Tibial nerve (tissue), 4 donors: ENCODE data around the gene NAP1L4.

Source experiments
- CTCF ChIP-seq, 5 experiments: fragments of 200-600 bp in 3 of 5; fragments of 450-650 bp in 2 of 5; sonication (generic) in 3 of 5; IDR thresholded peaks; one replicate each; pipeline ENCODE4 v1.5.1; 2016 to 2019; ENCODE audit warnings: antibody characterized with exemption in 5 of 5, mild to moderate bottlenecking in 3 of 5, moderate library complexity in 2 of 5
- EP300 ChIP-seq, 2 donors: sonication (generic); formaldehyde crosslinking; IDR thresholded peaks; one replicate each; pipeline ENCODE4 v1.6.1; 2017; ENCODE audit warnings: antibody characterized with exemption in 2 of 2, mild to moderate bottlenecking in 1 of 2
- POLR2A ChIP-seq, 2 donors: fragments of 450-650 bp; IDR thresholded peaks; one replicate each; pipeline ENCODE4 v1.6.1; 2017; ENCODE audit warnings: antibody characterized with exemption in 2 of 2, mild to moderate bottlenecking in 2 of 2, moderate library complexity in 2 of 2

- TF ChIP-seq EP300 (IDR thresholded peaks at IDR 0.05) (no peak), CTCF (IDR thresholded peaks at IDR 0.05) (no peak), POLR2A (IDR thresholded peaks at IDR 0.05) (no peak)
Measured at GRCh38 chr11:2950825-2951224, 41.3 kb downstream of the NAP1L4 start.
